Measurements from ENCODE around the gene RP2.

The RP2 gene

DNA sequence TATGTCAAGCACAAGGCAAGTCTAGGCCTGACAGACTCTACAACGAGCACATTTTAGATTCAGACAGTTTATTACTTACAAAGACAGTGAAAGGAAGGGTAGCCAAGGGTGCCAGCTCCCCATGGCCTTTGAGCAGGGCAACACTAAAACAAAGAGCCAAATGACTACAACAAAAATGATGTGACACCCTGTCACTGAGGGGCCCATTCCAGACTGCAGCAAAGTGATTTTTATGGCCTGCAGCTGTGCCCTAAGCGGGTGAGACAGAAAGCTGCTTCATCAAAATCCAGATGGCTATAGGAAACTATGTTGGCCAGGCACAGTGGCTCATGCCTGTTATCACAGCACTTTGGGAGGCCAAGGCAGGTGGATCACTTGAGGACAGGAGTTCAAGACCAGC lies 13.4 kb upstream of the RP2 start:
- Mint-ChIP-seq H3K4me3 (no peak overlapping the region), H3K9me3 (no peaks in the 10 kb centered on the region), H3K4me1 (ENCODE audit: low read depth) (no peaks in the 10 kb centered on the region), H3K27ac (no peak overlapping the region), H3K36me3 (ENCODE audit: low read depth) (no peaks in the 10 kb centered on the region), H3K27me3 (ENCODE audit: low read depth) (peaks cover 13% of the 10 kb centered on the region)

DNA sequence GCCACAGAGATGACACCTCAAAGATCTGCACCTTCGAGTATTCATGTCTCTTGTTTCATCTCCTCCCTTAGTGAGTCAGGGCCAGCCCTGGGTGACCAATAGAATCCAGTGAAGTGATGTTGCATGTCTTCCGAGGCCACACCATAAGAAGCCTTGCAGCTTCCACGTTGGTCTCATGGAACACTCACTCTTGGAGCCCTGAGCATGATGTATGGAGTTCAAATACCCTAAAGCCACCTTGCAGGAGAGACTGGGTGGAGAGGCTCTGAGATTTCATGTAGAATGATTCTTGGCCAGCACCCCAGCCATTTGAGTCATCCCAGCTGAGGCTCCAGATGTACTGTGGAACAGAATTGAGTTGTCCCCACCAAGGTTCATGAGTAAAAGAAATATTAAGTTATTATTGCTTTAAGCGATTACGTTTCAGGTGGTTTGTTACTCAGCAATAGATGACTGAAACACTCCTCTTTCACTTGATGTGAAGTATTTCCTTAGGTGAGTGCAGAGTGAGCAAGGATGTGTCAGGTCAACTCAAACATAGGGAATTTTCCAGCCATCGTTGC lies 5.0 kb upstream of the RP2 start:
- Mint-ChIP-seq H3K36me3 (ENCODE audit: low read depth) (no peaks in the 10 kb centered on the region), H3K27me3 (ENCODE audit: low read depth) (peaks cover 11% of the 10 kb centered on the region), H3K9me3 (no peaks in the 10 kb centered on the region), H3K27ac (no peak overlapping the region), H3K4me1 (ENCODE audit: low read depth) (peaks cover 7% of the 10 kb centered on the region), H3K4me3 (no peak overlapping the region)

DNA sequence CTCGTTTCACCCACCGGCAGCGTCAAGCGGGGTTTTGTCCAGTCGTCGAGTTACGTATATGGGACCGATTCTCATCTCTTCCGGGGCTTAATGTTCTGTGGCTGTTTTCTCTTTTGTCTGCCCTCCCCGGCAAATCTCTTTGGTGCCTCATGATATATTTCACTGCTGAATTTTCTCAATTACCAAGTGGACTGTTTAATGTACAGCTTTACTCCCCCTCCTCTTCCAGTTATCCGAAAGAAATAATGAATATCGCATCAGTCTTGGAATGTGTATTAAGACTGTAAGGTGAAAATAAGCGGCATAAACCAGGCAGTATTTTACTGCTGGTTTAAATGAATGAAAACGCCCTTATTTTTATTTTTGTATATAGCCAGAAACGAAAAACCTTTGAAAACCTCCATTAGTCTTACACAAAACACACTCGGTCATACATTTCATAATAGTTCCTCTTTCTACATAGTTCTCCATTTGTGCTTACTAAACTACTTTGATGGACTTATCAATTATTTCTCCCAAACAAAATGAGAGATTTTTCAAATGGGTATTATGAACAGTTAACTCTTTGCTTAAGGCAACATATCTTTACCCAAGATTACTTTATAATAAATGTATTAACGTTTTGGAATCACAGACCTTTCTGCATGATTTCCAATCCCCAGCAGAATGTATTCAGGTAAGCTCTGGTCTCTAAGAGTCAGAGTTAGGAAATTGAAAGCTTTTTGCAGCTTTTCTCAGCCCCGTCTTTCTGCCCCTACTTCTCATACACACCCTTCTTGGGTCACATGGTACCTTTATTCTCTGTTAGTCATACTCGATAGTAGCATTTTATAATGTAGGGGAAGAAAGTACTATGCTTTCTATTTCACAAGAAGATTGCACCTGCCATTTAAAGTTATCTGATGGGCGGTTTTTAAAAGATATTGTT lies 979 bp downstream of the RP2 start:
- H3K36me3 Mint-ChIP-seq (ENCODE audit: low read depth) = no peaks in the 10 kb centered on the region
- H3K27ac Mint-ChIP-seq = peak overlapping the region; percentile 89
- H3K27me3 Mint-ChIP-seq (ENCODE audit: low read depth) = peaks cover 3% of the 10 kb centered on the region
- peaks cover 11% of the 10 kb centered on the region for H3K4me1 Mint-ChIP-seq (ENCODE audit: low read depth)
- peak overlapping the region; percentile 88 for H3K4me3 Mint-ChIP-seq
- no peaks in the 10 kb centered on the region for H3K9me3 Mint-ChIP-seq

DNA sequence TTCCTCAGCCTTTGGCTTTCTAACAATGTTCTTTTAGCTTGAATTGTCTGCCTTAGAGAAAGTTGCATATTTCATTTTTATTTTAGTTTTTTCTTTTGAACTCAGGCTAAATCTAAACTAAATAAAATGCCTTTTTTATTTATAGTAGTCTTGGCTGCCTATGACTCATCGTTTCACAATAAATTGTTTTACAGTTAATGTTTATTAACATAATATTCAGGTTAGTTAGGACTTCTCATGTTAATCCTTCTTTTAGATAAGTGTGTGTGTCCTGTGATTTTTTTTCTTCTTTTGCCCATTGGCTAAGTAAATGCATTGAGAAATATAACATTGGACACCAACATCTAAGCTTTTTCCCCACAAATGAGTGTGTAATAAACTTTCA lies 1.6 kb downstream of the RP2 start:
- Mint-ChIP-seq H3K27ac (peak overlapping the region; percentile 89), H3K36me3 (ENCODE audit: low read depth) (peaks cover 3% of the 10 kb centered on the region), H3K4me3 (peak overlapping the region; percentile 14), H3K4me1 (ENCODE audit: low read depth) (peaks cover 11% of the 10 kb centered on the region), H3K9me3 (no peaks in the 10 kb centered on the region), H3K27me3 (ENCODE audit: low read depth) (no peaks in the 10 kb centered on the region)

DNA sequence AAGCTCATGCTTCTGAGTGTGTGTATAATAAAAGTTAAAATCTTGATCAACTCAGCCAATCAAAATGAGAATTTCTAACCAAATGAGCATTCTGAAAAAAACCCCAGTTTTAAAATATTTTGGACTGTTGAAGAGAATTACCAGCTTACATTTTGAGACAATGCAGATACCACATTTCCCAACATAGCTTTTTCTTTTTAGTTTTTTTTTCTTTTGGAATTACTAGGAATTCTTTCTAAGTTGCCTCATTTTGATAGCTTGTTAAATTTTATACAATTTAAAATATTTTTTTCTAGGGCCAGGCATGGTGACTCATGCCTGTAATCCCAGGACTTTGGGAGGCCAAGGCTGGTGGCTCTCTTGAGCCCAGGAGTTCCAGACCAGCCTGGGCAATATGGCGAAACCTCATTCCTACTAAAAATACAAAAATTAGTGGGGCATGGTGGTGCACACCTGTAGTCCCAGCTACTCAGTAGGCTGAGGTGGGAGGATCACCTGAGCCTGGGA lies 2.2 kb downstream of the RP2 start:
- H3K27me3 Mint-ChIP-seq (ENCODE audit: low read depth) = no peaks in the 10 kb centered on the region
- peaks cover 3% of the 10 kb centered on the region for H3K36me3 Mint-ChIP-seq (ENCODE audit: low read depth)
- no peak overlapping the region for H3K27ac Mint-ChIP-seq
- H3K4me3 Mint-ChIP-seq = no peak overlapping the region
- no peaks in the 10 kb centered on the region for H3K9me3 Mint-ChIP-seq
- peaks cover 11% of the 10 kb centered on the region for H3K4me1 Mint-ChIP-seq (ENCODE audit: low read depth)

DNA sequence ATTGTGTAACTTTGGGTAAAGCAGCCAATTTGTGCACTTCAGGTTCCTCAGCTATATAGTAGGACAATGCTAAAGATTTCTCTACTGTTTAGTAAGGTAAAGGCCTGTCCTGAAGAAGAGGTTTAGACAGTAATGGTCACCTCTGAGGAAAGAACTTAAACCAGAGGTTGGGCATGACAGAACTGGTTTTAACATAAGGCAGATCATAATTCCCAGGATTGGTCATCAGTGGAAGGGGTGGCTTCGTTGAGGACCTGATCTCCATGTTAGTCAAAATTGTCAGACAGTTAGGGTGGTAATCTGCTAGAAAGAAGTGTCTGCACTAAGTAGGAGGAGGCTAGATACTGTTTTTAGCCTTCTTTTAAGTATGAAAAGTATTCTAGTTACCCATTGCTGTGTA lies 4.1 kb downstream of the RP2 start:
- H3K27ac Mint-ChIP-seq = no peak overlapping the region
- no peaks in the 10 kb centered on the region for H3K27me3 Mint-ChIP-seq (ENCODE audit: low read depth)
- peaks cover 4% of the 10 kb centered on the region for H3K36me3 Mint-ChIP-seq (ENCODE audit: low read depth)
- no peaks in the 10 kb centered on the region for H3K9me3 Mint-ChIP-seq
- H3K4me3 Mint-ChIP-seq = no peak overlapping the region
- peaks cover 11% of the 10 kb centered on the region for H3K4me1 Mint-ChIP-seq (ENCODE audit: low read depth)

DNA sequence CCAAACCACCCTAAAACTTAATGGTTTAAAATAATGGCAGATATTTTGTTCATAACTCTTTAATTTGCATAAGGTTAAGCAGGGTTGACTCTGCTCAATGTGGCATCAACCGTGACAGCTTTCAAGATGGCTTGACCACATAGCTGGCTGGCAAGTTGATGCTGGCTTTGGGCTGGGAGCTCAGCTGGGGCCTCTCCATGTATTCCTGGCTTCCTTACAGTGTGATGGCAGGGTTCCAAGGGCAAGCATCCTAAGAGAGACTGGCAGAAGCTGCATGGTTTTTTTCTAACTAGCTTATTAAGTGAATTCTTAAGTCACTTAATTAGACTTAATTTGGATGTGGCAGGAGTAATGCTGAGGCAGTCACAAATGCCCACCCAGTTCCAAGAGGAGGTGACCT lies 4.5 kb downstream of the RP2 start:
- Mint-ChIP-seq H3K27me3 (ENCODE audit: low read depth) (no peaks in the 10 kb centered on the region), H3K4me1 (ENCODE audit: low read depth) (peaks cover 8% of the 10 kb centered on the region), H3K36me3 (ENCODE audit: low read depth) (peaks cover 4% of the 10 kb centered on the region), H3K4me3 (no peak overlapping the region), H3K9me3 (no peaks in the 10 kb centered on the region), H3K27ac (no peak overlapping the region)

DNA sequence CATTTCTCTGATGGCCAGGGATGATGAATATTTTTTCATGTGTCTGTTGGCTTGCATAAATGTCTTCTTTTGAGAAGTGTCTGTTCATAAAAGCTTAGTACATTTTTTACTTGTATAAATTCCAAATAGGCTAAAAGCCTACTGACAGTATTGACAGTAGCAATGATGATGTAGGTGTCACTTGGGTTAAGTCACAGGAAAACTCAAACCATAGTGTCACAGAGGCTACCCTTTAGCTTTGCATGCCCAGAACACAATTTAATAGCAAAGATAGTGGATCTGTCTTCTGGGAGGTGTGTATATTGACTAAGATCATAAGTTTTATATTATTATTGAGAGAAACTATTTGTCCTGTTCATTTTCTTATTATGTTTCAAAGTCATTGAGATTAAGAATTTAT lies 8.1 kb downstream of the RP2 start:
- peaks cover 4% of the 10 kb centered on the region for H3K4me1 Mint-ChIP-seq (ENCODE audit: low read depth)

DNA sequence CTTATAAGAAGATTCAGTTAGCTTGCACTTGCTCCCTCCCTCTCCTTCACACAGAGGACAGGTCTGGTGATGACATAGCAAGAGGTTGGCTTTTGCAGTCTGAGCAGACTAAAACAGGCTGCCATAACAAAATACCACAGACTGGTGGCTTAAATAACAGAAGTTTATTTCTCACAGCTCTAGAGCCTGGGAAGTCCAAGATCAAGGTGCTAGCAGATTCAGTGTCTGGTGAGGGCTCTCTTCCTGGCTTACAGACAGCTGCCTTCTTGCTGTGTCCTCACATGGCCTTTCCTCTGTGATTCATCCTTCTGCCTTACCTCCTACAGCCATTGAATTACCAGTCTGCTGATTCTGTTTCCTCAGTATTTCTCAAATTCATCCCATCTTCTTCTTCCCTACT lies 13.1 kb downstream of the RP2 start:
- Mint-ChIP-seq H3K4me3 (no peak overlapping the region), H3K27me3 (ENCODE audit: low read depth) (no peaks in the 10 kb centered on the region), H3K36me3 (ENCODE audit: low read depth) (peaks cover 12% of the 10 kb centered on the region), H3K9me3 (peaks cover 3% of the 10 kb centered on the region), H3K27ac (no peak overlapping the region), H3K4me1 (ENCODE audit: low read depth) (peaks cover 8% of the 10 kb centered on the region)

More for the DNA sequence above, 8.1 kb downstream of the RP2 start:
- H3K27me3 Mint-ChIP-seq (ENCODE audit: low read depth) = no peaks in the 10 kb centered on the region
- H3K36me3 Mint-ChIP-seq (ENCODE audit: low read depth) = peaks cover 4% of the 10 kb centered on the region
- H3K4me3 Mint-ChIP-seq = no peak overlapping the region
- H3K27ac Mint-ChIP-seq = no peak overlapping the region
- H3K9me3 Mint-ChIP-seq = no peaks in the 10 kb centered on the region

DNA sequence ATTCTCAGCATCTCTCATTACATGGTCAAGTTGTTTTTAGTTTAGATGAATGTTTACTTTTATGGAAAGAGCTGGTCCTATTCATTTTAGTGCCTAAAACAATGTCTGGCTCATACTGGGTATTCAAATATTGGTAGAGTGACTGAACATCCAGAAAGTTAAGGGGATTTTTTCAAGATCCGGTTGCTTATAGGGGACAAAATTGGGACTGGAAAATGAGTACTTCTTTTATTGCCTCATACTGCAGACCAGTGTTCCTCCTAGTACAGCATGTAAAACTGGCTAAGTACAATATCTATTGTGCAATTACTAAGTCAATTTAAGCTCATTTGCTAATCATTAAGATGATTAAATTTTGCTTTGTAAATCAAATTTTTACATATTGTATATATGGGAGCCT lies 13.9 kb downstream of the RP2 start:
- H3K36me3 Mint-ChIP-seq (ENCODE audit: low read depth) = peaks cover 14% of the 10 kb centered on the region
- no peak overlapping the region for H3K4me3 Mint-ChIP-seq
- H3K27ac Mint-ChIP-seq = no peak overlapping the region
- no peaks in the 10 kb centered on the region for H3K27me3 Mint-ChIP-seq (ENCODE audit: low read depth)
- peaks cover 8% of the 10 kb centered on the region for H3K4me1 Mint-ChIP-seq (ENCODE audit: low read depth)
- peaks cover 3% of the 10 kb centered on the region for H3K9me3 Mint-ChIP-seq

DNA sequence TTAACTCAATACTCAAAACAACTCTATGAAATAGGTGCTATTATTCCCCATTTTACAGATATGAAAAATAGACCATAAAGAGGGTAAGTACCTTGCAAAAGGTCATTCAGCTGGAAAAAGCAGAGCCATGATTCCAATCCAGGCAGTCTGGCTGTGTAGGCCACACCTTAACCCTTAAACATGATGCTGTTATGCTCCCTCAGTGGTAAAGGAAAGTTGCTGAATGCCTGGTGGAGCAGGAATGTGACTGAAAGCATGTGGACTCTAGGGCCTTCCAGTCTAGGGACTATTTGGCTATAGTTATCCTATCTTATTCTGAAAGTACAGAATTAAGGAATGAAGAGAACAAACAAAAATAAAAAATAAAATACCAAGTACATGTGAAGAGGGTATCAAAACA lies 19.6 kb downstream of the RP2 start:
- peaks cover 14% of the 10 kb centered on the region for H3K36me3 Mint-ChIP-seq (ENCODE audit: low read depth)

DNA sequence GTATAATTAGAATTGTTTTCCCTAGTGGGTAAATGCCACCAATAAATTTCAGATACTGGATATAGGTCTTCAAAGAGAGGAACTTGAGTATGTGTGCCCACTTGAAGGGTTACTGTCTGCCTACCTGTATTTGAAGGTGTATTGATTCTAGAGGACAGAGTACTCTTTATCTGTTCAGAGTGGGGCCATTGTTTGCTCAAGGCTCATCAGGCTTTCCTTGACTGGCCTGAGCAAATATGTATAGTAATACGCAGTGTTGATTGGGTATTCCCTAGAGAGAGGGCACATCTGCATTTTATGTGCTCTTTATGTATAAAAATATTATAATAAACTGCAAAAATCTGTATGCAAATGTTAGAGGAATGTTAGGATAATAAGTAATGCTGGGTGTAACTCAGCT lies 23.7 kb downstream of the RP2 start:
- H3K4me3 Mint-ChIP-seq = no peak overlapping the region
- no peaks in the 10 kb centered on the region for H3K27me3 Mint-ChIP-seq (ENCODE audit: low read depth)
- no peak overlapping the region for H3K27ac Mint-ChIP-seq
- H3K9me3 Mint-ChIP-seq = no peaks in the 10 kb centered on the region
- H3K4me1 Mint-ChIP-seq (ENCODE audit: low read depth) = no peaks in the 10 kb centered on the region
- H3K36me3 Mint-ChIP-seq (ENCODE audit: low read depth) = peaks cover 11% of the 10 kb centered on the region

More for the DNA sequence above, 19.6 kb downstream of the RP2 start:
- H3K27me3 Mint-ChIP-seq (ENCODE audit: low read depth) = no peaks in the 10 kb centered on the region
- H3K9me3 Mint-ChIP-seq = no peaks in the 10 kb centered on the region
- H3K27ac Mint-ChIP-seq = no peak overlapping the region
- H3K4me3 Mint-ChIP-seq = no peak overlapping the region
- no peaks in the 10 kb centered on the region for H3K4me1 Mint-ChIP-seq (ENCODE audit: low read depth)

DNA sequence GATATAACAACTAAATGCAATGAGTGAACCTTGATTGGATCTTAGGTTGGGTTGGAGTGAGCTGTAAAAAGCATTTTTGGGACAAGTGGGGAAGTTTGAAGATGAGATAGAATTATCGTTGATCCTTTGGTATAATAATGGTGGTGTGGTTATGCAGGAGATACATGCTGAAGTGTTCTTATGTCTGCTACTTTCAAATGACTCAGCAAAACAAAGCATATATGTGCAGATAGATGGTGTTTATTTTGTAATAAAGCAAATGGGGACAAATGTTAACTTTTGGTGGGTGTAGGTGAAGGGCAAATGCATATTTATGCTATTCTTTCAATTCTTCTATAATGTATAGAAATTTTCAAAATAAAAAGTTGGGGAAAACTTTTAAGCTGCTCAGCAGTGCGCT lies 26.2 kb downstream of the RP2 start:
- H3K27me3 Mint-ChIP-seq (ENCODE audit: low read depth) = no peaks in the 10 kb centered on the region
- H3K4me3 Mint-ChIP-seq = no peak overlapping the region
- no peak overlapping the region for H3K27ac Mint-ChIP-seq
- peaks cover 11% of the 10 kb centered on the region for H3K36me3 Mint-ChIP-seq (ENCODE audit: low read depth)
- H3K4me1 Mint-ChIP-seq (ENCODE audit: low read depth) = no peaks in the 10 kb centered on the region
- H3K9me3 Mint-ChIP-seq = no peaks in the 10 kb centered on the region

DNA sequence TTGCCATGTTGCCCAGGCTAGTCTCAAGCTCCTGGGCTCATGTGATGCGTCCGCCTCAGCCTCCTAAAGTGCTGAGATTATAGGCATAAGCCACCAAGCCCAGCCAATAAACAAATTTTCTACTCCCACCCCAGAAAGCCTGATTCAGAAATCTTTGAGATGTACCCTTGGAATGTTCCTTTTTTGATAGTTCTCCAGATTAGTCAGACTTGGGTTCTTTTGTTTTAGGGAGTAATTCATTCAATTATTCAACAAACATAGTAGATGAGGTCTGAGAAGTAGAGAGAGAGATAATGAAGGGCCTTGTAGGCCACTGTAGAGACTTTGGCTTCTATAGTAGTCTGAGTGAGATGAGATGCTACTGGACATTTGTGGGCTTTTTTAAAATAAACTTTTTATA lies 27.8 kb downstream of the RP2 start:
- no peak overlapping the region for H3K27ac Mint-ChIP-seq
- H3K36me3 Mint-ChIP-seq (ENCODE audit: low read depth) = peaks cover 11% of the 10 kb centered on the region
- H3K4me3 Mint-ChIP-seq = no peak overlapping the region
- H3K4me1 Mint-ChIP-seq (ENCODE audit: low read depth) = no peaks in the 10 kb centered on the region
- H3K27me3 Mint-ChIP-seq (ENCODE audit: low read depth) = no peaks in the 10 kb centered on the region
- H3K9me3 Mint-ChIP-seq = no peaks in the 10 kb centered on the region

DNA sequence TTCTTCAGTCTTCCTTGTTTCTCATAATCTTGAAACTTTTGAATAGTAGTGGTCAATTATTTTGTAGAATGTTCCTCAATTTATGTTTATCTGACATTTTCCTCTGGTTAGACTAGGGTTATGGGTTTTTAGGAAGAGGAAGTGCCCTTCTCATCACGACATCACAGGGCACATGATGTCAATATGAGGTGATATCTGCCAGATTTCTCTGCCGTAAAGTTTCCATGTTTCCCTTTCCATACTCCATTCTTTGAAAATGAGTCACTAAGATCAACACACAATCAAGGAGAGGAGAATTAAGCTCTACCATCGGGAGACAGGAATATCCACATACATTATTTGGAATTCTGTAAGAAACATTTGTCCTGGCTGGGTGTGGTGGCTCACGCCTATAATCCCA lies 28.4 kb downstream of the RP2 start:
- no peak overlapping the region for H3K27ac Mint-ChIP-seq
- no peaks in the 10 kb centered on the region for H3K4me1 Mint-ChIP-seq (ENCODE audit: low read depth)
- H3K36me3 Mint-ChIP-seq (ENCODE audit: low read depth) = peaks cover 8% of the 10 kb centered on the region
- no peaks in the 10 kb centered on the region for H3K27me3 Mint-ChIP-seq (ENCODE audit: low read depth)
- no peaks in the 10 kb centered on the region for H3K9me3 Mint-ChIP-seq
- H3K4me3 Mint-ChIP-seq = no peak overlapping the region

Measured in T-helper 1 cell treated with Interleukin-12 subunit alpha and Interleukin-12 subunit beta and Interleukin-4 antibody, amounts not matched to agents 30 μg/mL and 1 μg/mL, for 36 hours (primary cell).